MV-4-11 (cell line): ENCODE data around the gene SARNP.

Experiments used
- DNase-seq: peaks from one replicate; lab custom pipeline; 2025; lab: John Stamatoyannopoulos, UW

Gene SARNP

GRCh38 chr12:55707841-55708694 is 109.5 kb downstream of the SARNP start, which contains the start of gene ITGA7:
ITGA7 (minus strand) TSS chr12:55707904; CDS start chr12:55707682, 222 bp downstream.
- no peak for DNase-seq
